Measurements from ENCODE around the gene RABGAP1L. TPM values are rescaled to one million over a fixed set of nuclear protein-coding genes. Genes with fewer than 3 reads are reported as not detected.

RABGAP1L gene
- total and polyA plus RNA-seq, 10 of the 15 experiments (the other 5 are each of a cell fraction or from before 2014, with no cell fraction given) = 5.8 to 194 (median 113) TPM

- in situ Hi-C loops (cut with MboI) (loop anchor here (10.0 to 25.0 kb wide), 3 partner anchors 658 to 2000 kb away; no protein-coding TSS in a partner anchor), intact Hi-C loops (cut with micrococcal nuclease; ENCODE audit: unreplicated experiment) (loop anchor here (1.0 to 10.0 kb wide), 4 partner anchors 487 to 2003 kb away; partner anchors contain the start of gene RABGAP1L)
- H2AFZ ChIP-seq (ENCODE audit: control insufficient read depth, low read depth, low read length) = no peak overlapping the region
- no peaks in the 10 kb centered on the region for H3K36me3 ChIP-seq (ENCODE audit: control insufficient read depth in 2 of 2, insufficient read depth in 2 of 2, low read length in 1 of 2)
- H3K27ac ChIP-seq (ENCODE audit: control insufficient read depth, insufficient read depth) = no peak overlapping the region
- ATAC-seq (no peak), FAIRE-seq (no peak), DNase-seq (ENCODE audit: low read depth, low spot score) (no peak)
- ChIA-PET POLR2A (no interaction called here), CTCF (interaction anchor here (1.1 to 10.2 kb wide), 7 partner anchors 18 to 726 kb away, joined by 3 to 91 read pairs (median 4); no protein-coding TSS in a partner anchor), RAD21 (ENCODE audit: unreplicated experiment) (interaction anchor here (1.4 to 6.2 kb wide), 2 partner anchors 380 to 482 kb away, joined by 4 to 48 read pairs; no protein-coding TSS in a partner anchor), SMC1A (ENCODE audit: uncharacterized antibody, unreplicated experiment) (interaction anchor here (1.3 to 7.3 kb wide), 3 partner anchors 10 to 482 kb away, joined by 3 to 52 read pairs (median 4); no protein-coding TSS in a partner anchor)
- no peak overlapping the region for H3K9ac ChIP-seq (ENCODE audit: control insufficient read depth, insufficient read depth, low read length)
- no TSS peak for BruUV-seq (replicated peaks)
- H3K27me3 ChIP-seq (replicated peaks in 1 of 2; ENCODE audit: control insufficient read depth in 2 of 2, insufficient read depth in 2 of 2, low read length in 1 of 2) = no peaks in the 10 kb centered on the region
- no peak overlapping the region for H3K4me2 ChIP-seq (ENCODE audit: control insufficient read depth, insufficient read depth)
- WGBS (ENCODE audit: insufficient coverage, insufficient replicate concordance, low lambda C conversion rate, missing lambda C conversion rate) = 92% methylated on average over 2 of the region's 2 CpGs
- no peak overlapping the region for H3K4me3 ChIP-seq
- H4K20me1 ChIP-seq (ENCODE audit: control insufficient read depth, insufficient read depth) = no peaks in the 10 kb centered on the region
- H3K9me3 ChIP-seq (replicated peaks; ENCODE audit: control insufficient read depth, insufficient read depth, low read length) = no peaks in the 10 kb centered on the region
- TF ChIP-seq USF2 (IDR thresholded peaks at IDR 0.05; ENCODE audit: borderline replicate concordance, low read depth, low read length) (no peak), IKZF1 (conservative IDR thresholded peaks at IDR 0.05) (no peak), IRF3 (IDR thresholded peaks at IDR 0.05) (no peak), SIN3A (IDR thresholded peaks at IDR 0.05; ENCODE audit: low read depth, low read length) (no peak), YY1 (IDR thresholded peaks at IDR 0.05; ENCODE audit: low read depth, low read length) (no peak), SMC3 (IDR thresholded peaks at IDR 0.05; ENCODE audit: borderline replicate concordance, low read length) (no peak), POLR2AphosphoS2 (IDR thresholded peaks at IDR 0.05; ENCODE audit: low read depth, low read length) (no peak), KLF5 (IDR thresholded peaks at IDR 0.05; ENCODE audit: partially characterized antibody) (no peak), SMAD1 (IDR thresholded peaks at IDR 0.05; ENCODE audit: low read depth, partially characterized antibody) (no peak), RELB (IDR thresholded peaks at IDR 0.05; ENCODE audit: low read depth) (no peak), SMARCA5 (IDR thresholded peaks at IDR 0.05) (no peak), EGR1 (IDR thresholded peaks at IDR 0.05; ENCODE audit: borderline replicate concordance in 1 of 2, low read depth in 2 of 2, low read length in 2 of 2) (no peak), CHD2 (IDR thresholded peaks at IDR 0.05; ENCODE audit: borderline replicate concordance, low read depth, low read length) (no peak), JUNB (IDR thresholded peaks at IDR 0.05) (no peak), ZNF207 (IDR thresholded peaks at IDR 0.05; ENCODE audit: borderline replicate concordance) (no peak), MEF2B (IDR thresholded peaks at IDR 0.05; ENCODE audit: partially characterized antibody, poor library complexity, severe bottlenecking) (no peak), JUND (IDR thresholded peaks at IDR 0.05; ENCODE audit: low read depth, low read length) (no peak), RB1 (IDR thresholded peaks at IDR 0.05; ENCODE audit: borderline replicate concordance) (no peak), CHD4 (IDR thresholded peaks at IDR 0.05) (no peak), BRCA1 (IDR thresholded peaks at IDR 0.05; ENCODE audit: low read depth, low read length) (no peak)
- H3K79me2 ChIP-seq (ENCODE audit: control insufficient read depth, insufficient read depth, low read length) = no peaks in the 10 kb centered on the region
- H3K4me1 ChIP-seq (ENCODE audit: control insufficient read depth, insufficient read depth, low read length) = peaks cover 9% of the 10 kb centered on the region; the same call in 1 of the 2 replicates
Measured at GRCh38 chr1:174744886-174745285, 585.6 kb downstream of the RABGAP1L start.

Data from GM12878 (cell line).